GM12875 (cell line): ENCODE measurements around the gene AOAH.

Source experiments
- H3K4me3 ChIP-seq: one replicate; pipeline ENCODE4 v1.5.1; 2011; ENCODE audit warnings: low read depth, low read length, control low read depth
- TF ChIP-seq, protein P1 (sequence below): IDR thresholded peaks from 2 replicates; pipeline ENCODE4 v1.5.1; 2011; ENCODE audit warnings: low read depth, mild to moderate bottlenecking, control low read depth, inconsistent platforms, low read length, moderate library complexity, borderline replicate concordance; ENCODE audit not compliant: insufficient read depth

AOAH gene

DNA sequence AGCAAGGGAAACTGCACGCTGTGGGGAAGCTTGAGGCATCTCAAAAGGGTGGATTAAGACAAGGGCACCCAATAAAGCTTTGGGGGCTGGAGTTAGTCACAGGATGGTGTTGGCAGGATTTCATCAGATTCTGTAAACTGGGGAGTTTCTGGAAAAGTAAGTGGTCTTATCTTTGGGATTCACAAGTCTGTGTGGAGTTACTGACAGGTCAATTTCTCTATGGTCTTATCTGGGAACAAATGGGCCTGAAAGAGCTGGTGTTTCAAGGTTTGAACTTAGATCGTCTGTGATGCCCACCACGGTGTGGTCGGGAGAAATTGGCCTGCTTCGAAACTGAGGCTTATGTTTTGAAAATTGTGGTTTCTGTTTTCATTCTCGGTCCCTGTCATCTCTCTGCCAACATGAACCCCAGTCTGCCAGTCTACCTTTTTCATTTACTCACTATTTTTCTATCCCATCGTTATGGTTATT, 23.8 kb upstream of the AOAH start:
- TF ChIP-seq, protein P1, sequence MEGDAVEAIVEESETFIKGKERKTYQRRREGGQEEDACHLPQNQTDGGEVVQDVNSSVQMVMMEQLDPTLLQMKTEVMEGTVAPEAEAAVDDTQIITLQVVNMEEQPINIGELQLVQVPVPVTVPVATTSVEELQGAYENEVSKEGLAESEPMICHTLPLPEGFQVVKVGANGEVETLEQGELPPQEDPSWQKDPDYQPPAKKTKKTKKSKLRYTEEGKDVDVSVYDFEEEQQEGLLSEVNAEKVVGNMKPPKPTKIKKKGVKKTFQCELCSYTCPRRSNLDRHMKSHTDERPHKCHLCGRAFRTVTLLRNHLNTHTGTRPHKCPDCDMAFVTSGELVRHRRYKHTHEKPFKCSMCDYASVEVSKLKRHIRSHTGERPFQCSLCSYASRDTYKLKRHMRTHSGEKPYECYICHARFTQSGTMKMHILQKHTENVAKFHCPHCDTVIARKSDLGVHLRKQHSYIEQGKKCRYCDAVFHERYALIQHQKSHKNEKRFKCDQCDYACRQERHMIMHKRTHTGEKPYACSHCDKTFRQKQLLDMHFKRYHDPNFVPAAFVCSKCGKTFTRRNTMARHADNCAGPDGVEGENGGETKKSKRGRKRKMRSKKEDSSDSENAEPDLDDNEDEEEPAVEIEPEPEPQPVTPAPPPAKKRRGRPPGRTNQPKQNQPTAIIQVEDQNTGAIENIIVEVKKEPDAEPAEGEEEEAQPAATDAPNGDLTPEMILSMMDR = no peak
- no peak overlapping the region for H3K4me3 ChIP-seq

DNA sequence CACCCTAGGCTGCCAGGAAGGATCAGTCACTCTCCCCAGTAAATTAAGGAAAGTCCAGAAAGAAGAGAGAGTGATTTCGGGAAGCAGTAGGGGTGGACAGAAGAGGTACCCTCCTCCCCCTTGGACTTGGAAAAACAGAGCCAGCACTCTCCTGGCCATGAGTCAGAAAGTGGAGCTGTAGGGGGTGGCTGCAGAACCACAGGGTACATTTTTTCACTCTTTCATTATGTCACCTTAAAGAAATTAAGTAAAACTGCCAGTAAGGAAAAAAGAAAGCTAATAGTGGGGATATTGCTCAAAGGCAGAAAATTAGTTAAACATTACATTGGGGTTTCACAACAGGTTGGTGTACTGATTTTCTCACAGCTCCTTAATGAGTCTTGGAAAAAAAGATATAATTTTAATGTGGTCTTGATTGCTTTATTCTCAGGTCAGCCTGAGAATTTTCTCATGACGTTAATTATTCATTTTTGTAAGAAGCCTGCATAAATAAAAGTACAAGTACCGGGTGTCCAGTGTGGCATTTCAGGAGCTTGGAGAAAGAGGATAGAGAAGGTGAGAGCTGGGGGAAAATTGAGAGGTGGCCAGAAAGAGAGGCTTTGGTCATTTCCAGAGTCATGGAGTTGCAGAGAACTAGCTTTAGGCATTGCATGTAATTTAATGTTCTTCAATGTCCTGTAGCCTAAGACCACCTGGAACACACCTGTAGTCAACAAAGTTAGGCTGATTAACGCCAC, 23.2 kb upstream of the AOAH start:
- no peak overlapping the region for H3K4me3 ChIP-seq
- TF ChIP-seq, protein P1 = no peak

DNA sequence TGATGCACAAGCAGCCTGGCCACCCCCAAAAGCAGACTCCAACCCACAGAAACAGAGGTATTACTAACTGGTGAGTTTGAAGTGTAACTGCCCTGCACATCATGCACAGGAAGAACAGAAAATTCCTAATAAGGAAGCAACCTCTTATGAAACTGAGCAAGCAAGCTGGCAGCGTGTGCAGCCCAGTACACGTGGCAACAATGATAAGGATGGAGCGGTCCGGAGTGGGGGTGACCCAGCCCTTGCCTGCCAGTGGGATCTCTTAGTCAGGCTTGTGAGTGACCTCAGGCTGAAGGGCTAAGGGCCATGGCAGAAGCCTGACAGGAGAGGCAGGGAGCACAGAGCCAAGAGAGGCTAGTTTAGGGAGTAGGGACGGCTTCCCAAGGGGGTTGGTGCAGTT, 22.1 kb upstream of the AOAH start:
- TF ChIP-seq, protein P1 = no peak
- no peak overlapping the region for H3K4me3 ChIP-seq

DNA sequence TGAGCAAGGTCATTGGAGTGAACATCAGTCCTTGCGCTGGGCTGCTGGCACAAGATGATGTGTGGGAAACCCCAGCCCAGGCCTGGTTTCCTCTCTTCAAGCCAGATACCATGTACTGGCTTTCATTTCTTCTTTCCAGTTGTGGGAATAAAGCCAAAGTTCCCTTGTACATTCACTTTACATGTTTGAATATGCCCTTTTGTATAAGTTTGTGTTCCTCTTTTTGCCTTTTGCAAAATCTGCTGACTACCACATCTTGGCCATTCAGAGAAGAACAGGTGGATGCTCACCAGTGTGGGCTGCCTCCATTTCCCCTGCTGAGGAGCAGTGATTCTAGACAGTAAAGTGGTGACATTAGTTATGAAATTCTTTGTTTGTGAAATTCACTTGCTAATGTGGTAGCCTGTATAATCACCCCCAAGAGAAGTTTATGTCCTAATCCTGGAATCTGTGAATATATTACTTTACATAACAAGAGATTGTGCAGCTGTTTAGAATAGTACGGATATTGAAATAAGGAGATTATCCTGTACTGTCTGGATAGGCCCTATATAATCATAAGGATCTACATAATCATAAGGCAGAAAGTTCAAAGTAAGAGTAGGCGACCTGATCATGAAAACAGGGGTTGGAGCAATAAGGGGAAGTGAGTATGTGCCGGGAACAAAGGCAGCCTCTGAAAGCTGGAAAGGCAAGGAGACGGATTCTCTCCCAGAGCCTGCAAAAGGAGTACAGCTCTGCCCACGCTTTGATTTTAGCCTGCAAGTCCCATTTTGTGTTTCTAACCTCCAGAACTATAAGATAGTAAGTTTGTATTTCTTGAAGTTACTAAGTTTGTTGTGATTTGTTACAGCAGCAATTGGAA, 18.8 kb upstream of the AOAH start:
- H3K4me3 ChIP-seq = no peak overlapping the region
- TF ChIP-seq, protein P1 = no peak

DNA sequence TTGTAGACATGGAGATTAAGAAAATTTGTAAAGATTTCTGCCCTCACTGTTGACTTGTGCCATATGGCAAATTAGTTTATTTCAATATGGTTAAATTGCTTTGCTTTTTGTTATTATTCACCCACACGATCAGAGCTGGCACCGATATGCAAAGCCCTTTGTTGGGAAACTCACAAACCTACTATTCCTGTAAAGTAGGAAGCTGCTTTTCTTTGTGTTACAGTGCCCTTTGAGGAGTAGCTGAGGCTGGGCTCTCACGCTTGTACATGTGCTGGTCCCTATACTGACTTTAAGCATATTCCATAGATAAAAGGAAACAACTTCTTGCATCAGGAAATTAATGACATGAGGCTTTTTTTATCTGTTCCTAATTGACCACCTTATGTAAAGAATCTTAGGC, 17.6 kb upstream of the AOAH start:
- no peak overlapping the region for H3K4me3 ChIP-seq
- TF ChIP-seq, protein P1 = no peak

DNA sequence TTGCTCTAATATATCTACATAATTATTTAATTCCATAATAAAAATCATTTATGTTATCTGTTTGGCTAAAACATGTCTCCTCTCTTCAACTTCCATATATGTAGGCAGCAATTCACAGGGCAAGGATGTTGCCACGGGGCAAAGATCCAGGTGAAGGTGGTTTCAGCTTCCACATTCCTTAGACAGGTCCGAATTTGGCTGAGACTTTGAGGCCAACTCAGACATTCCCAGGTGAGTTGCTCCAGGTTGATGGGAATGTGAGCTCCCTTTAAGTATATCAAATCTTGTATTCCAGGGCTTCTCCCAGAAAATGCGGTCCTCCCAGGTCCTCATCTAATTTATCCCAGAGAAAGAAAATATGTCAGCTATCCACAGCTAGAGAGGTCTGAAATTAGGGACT, 15.1 kb upstream of the AOAH start:
- no peak overlapping the region for H3K4me3 ChIP-seq
- TF ChIP-seq, protein P1 = no peak
